Hepatocyte (in vitro differentiated cells): ENCODE measurements around the gene TCF12.

ENCODE experiments used
- EZH2phosphoT487 ChIP-seq: fragments of 200-600 bp; sonication (generic); IDR thresholded peaks from one replicate; pipeline ENCODE4 v1.6.1; 2018; ENCODE audit warnings: antibody characterized with exemption, mild to moderate bottlenecking, low read depth, moderate library complexity; ENCODE audit not compliant: unreplicated experiment, severe bottlenecking
- TF ChIP-seq, protein P1 (sequence below): fragments of 200-600 bp; sonication (generic); IDR thresholded peaks from 2 replicates; pipeline ENCODE4 v1.5.1; 2016; ENCODE audit warnings: antibody characterized with exemption, mild to moderate bottlenecking; ENCODE audit not compliant: poor library complexity

DNA sequence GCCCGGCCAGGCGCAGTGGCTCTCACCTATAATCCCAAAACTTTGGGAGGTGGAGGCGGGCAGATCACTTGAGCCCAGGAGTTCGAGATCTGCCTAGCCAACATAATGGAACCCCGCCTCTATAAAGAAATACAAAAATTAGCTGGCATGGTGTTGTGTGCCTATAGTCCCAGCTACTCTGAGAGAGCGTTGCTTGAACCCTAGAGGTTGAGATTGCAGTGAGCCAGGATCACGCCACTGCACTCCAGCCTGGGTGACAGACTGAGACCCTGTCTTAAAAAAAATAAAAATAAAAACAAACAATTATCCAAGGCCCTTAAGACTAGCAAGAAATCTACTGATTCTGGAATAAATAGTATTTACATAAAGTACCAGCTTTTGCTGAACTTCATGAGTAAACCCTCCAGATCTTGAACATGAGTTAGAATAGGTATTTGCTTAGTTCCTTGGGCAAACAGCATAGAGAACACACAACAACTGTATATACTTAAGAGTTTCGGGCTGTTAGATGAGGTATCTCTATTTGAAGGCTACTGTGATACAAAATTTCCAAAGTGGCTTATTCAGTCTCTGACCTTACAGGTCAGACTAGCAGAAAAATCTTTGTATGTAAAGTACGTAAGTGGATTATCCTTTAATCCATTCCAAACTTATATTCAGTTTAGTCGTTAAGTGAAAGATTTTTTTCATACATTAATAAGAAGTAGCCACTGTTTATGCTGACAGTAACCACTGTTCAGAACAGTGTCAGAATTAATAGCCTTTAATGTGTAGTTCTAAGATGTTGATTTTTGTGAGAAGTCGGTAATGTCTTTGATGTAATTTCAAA is 286.8 kb downstream of the TCF12 start:
- no peak for TF ChIP-seq EZH2phosphoT487
- TF ChIP-seq, protein P1, sequence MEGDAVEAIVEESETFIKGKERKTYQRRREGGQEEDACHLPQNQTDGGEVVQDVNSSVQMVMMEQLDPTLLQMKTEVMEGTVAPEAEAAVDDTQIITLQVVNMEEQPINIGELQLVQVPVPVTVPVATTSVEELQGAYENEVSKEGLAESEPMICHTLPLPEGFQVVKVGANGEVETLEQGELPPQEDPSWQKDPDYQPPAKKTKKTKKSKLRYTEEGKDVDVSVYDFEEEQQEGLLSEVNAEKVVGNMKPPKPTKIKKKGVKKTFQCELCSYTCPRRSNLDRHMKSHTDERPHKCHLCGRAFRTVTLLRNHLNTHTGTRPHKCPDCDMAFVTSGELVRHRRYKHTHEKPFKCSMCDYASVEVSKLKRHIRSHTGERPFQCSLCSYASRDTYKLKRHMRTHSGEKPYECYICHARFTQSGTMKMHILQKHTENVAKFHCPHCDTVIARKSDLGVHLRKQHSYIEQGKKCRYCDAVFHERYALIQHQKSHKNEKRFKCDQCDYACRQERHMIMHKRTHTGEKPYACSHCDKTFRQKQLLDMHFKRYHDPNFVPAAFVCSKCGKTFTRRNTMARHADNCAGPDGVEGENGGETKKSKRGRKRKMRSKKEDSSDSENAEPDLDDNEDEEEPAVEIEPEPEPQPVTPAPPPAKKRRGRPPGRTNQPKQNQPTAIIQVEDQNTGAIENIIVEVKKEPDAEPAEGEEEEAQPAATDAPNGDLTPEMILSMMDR, result no peak
